Astrocyte (in vitro differentiated cells and primary cell): ENCODE results near the gene MT1HL1. TPM values are rescaled to one million over a fixed set of nuclear protein-coding genes. Genes with fewer than 3 reads are reported as not detected.

Experiments
- DNase-seq: peaks from one replicate; pipeline ENCODE4 v3.0.0-alpha.2; 2010; ENCODE audit warnings: low read depth
- FAIRE-seq: peaks from 2 replicates; lab custom pipeline; 2011; peaks lifted over from hg19 to GRCh38; lab: Jason Lieb, UNC
- H2AFZ ChIP-seq: 2 replicates; pipeline ENCODE4 v1.6.0; 2012; ENCODE audit warnings: low read depth, low read length, inconsistent platforms
- H3K27ac ChIP-seq: 2 replicates; pipeline ENCODE4 v1.5.1; 2011; ENCODE audit warnings: low read depth, low read length, inconsistent platforms
- H3K27me3 ChIP-seq: 2 replicates; pipeline ENCODE4 v1.6.0; 2011; ENCODE audit warnings: low read length, inconsistent platforms; ENCODE audit not compliant: insufficient read depth
- H3K36me3 ChIP-seq: 2 replicates; pipeline ENCODE4 v1.5.1; 2011; ENCODE audit warnings: low read length, inconsistent platforms; ENCODE audit not compliant: insufficient read depth
- H3K4me1 ChIP-seq: 2 replicates; pipeline ENCODE4 v1.5.1; 2011; ENCODE audit warnings: low read length, inconsistent platforms; ENCODE audit not compliant: insufficient read depth
- H3K4me2 ChIP-seq: 2 replicates; pipeline ENCODE4 v1.6.0; 2012; ENCODE audit warnings: low read length, inconsistent platforms
- H3K4me3 ChIP-seq: 2 replicates; pipeline ENCODE4 v1.5.1; 2011; ENCODE audit warnings: low read depth, mild to moderate bottlenecking, low read length, inconsistent platforms; ENCODE audit not compliant: insufficient read depth
- H3K79me2 ChIP-seq: 2 replicates; pipeline ENCODE4 v1.6.0; 2012; ENCODE audit warnings: mild to moderate bottlenecking, low read length, inconsistent platforms; ENCODE audit not compliant: insufficient read depth
- H3K9ac ChIP-seq: 2 replicates; pipeline ENCODE4 v1.6.0; 2012; ENCODE audit warnings: mild to moderate bottlenecking, low read length, inconsistent platforms
- H3K9me3 ChIP-seq: 2 replicates; pipeline ENCODE4 v1.5.1; 2012; ENCODE audit warnings: low read depth, mild to moderate bottlenecking, low read length, inconsistent platforms; ENCODE audit not compliant: insufficient read depth
- H4K20me1 ChIP-seq: 2 replicates; pipeline ENCODE4 v1.6.0; 2012; ENCODE audit warnings: low read length, inconsistent platforms; ENCODE audit not compliant: insufficient read depth
- H3K27ac Mint-ChIP-seq: one replicate; pipeline ENCODE4 v1.8.0; 2021; ENCODE audit warnings: mild to moderate bottlenecking, mixed read lengths; ENCODE audit not compliant: unreplicated experiment
- H3K27me3 Mint-ChIP-seq: one replicate; pipeline ENCODE4 v1.8.0; 2021; ENCODE audit warnings: low read depth, mixed read lengths; ENCODE audit not compliant: unreplicated experiment
- H3K36me3 Mint-ChIP-seq: one replicate; pipeline ENCODE4 v1.8.0; 2021; ENCODE audit warnings: low read depth, mixed read lengths; ENCODE audit not compliant: unreplicated experiment
- H3K4me1 Mint-ChIP-seq: one replicate; pipeline ENCODE4 v1.8.0; 2021; ENCODE audit warnings: low read depth, mixed read lengths; ENCODE audit not compliant: unreplicated experiment
- H3K4me3 Mint-ChIP-seq: one replicate; pipeline ENCODE4 v1.8.0; 2021; ENCODE audit warnings: mild to moderate bottlenecking, moderate library complexity, mixed read lengths; ENCODE audit not compliant: unreplicated experiment
- H3K9me3 Mint-ChIP-seq: one replicate; pipeline ENCODE4 v1.8.0; 2021; ENCODE audit warnings: mild to moderate bottlenecking, mixed read lengths; ENCODE audit not compliant: unreplicated experiment
- EZH2 ChIP-seq: IDR thresholded peaks from 2 replicates; pipeline ENCODE4 v1.6.1; 2012; ENCODE audit warnings: mild to moderate bottlenecking, low read length, inconsistent platforms; ENCODE audit not compliant: insufficient read depth
- total RNA-seq: library from RNA; stranded (reverse); gene quantifications from 2 replicates; pipeline ENCODE4 v1.2.1, GENCODE V29; 2021
- TF ChIP-seq, protein P1 (sequence below): IDR thresholded peaks from 2 replicates; pipeline ENCODE4 v1.5.1; 2011; ENCODE audit warnings: low read depth, mild to moderate bottlenecking, inconsistent platforms, low read length, moderate library complexity; ENCODE audit not compliant: insufficient read depth

The MT1HL1 gene
- total RNA-seq, 1 donor from 2014 or later, result not detected

DNA sequence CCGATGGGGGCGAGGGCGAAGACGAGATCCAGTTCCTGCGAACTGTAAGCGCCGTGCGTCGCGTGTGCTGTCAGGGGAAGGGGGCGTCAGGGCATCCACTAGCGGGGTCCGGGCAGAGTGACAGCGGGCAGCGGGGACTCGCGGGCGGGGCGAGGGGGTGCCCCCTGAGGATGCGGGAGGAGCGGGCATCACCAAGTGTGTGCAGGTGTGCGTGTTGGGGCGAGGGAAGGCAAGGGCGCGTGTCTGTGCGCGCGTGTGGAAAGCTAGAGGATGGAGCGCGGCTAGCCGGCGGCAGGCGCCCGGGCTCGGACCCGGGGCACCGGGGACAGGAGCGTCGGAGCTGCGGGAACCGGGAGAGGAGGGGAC, 38.3 kb upstream of the MT1HL1 start:
- TF ChIP-seq EZH2, result no peak
- TF ChIP-seq, protein P1, sequence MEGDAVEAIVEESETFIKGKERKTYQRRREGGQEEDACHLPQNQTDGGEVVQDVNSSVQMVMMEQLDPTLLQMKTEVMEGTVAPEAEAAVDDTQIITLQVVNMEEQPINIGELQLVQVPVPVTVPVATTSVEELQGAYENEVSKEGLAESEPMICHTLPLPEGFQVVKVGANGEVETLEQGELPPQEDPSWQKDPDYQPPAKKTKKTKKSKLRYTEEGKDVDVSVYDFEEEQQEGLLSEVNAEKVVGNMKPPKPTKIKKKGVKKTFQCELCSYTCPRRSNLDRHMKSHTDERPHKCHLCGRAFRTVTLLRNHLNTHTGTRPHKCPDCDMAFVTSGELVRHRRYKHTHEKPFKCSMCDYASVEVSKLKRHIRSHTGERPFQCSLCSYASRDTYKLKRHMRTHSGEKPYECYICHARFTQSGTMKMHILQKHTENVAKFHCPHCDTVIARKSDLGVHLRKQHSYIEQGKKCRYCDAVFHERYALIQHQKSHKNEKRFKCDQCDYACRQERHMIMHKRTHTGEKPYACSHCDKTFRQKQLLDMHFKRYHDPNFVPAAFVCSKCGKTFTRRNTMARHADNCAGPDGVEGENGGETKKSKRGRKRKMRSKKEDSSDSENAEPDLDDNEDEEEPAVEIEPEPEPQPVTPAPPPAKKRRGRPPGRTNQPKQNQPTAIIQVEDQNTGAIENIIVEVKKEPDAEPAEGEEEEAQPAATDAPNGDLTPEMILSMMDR, result no peak
- no peak for DNase-seq
- peak overlapping the region; percentile 77 for H3K4me3 Mint-ChIP-seq
- peak overlapping the region; percentile 55 for H3K4me2 ChIP-seq
- no peak overlapping the region for H3K4me3 ChIP-seq
- no peaks in the 10 kb centered on the region for H4K20me1 ChIP-seq
- peaks cover 4% of the 10 kb centered on the region for H3K4me1 Mint-ChIP-seq
- no peak for FAIRE-seq
- H3K9ac ChIP-seq, result no peak overlapping the region
- H3K27ac ChIP-seq, result no peak overlapping the region
- H3K79me2 ChIP-seq, result no peaks in the 10 kb centered on the region
- H3K9me3 ChIP-seq, result no peaks in the 10 kb centered on the region
- H3K36me3 ChIP-seq, result no peaks in the 10 kb centered on the region
- H3K27me3 Mint-ChIP-seq, result peaks cover 42% of the 10 kb centered on the region
- H2AFZ ChIP-seq, result no peak overlapping the region
- no peaks in the 10 kb centered on the region for H3K9me3 Mint-ChIP-seq
- no peaks in the 10 kb centered on the region for H3K4me1 ChIP-seq
- peaks cover 44% of the 10 kb centered on the region for H3K27me3 ChIP-seq
- no peaks in the 10 kb centered on the region for H3K36me3 Mint-ChIP-seq
- no peak overlapping the region for H3K27ac Mint-ChIP-seq

DNA sequence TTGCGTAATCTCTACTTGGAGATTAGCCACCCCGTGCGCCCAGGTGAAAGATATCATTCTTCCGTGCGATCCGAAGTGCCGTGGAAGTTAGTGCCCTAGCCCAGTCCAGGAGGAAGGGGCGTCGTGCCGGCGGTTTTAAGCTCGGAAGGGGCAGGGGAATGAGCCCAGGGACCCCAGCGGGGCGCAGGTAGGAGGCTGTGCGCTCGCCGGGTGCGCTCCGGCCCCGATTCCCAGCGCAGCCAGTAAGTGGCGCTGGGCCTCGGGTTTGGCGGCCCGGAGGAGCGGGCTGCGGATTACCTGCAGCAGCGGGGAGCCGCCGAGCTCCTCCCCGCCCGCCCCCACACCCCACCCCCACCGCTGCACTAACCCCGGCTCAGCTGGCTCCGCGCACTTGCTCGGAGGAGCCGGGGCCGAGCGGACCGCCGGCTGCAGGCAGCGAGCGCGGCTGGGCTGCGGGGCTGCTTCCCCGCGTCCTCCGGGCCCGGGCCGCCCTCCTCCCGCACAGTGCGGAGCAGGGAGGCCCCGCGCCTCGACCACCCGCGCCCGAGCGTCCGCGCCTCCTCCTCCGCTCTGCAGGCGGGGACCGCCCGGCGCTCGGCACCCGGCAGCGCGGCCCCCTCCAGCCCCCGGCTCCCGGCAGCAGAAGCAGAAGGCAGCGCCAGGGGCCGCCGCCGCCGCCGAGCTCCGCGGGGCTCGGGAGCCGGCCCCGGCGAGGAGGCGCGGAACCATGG, 37.7 kb upstream of the MT1HL1 start, which contains the start of gene RYR2:
Gene RYR2 (plus strand): TSS at position 390 of the 731 bp plus-strand sequence. CDS start 338 bp downstream, at position 728.
- Mint-ChIP-seq H3K9me3 (no peaks in the 10 kb centered on the region), H3K27ac (no peak within 1 kb of the TSS), H3K4me3 (peak within 1 kb of the TSS; percentile 83), H3K36me3 (no peaks in the 10 kb centered on the region), H3K4me1 (peaks cover 4% of the 10 kb centered on the region), H3K27me3 (peaks cover 42% of the 10 kb centered on the region)
- no peaks in the 10 kb centered on the region for H3K9me3 ChIP-seq
- no peak for FAIRE-seq
- H3K79me2 ChIP-seq, result no peaks in the 10 kb centered on the region
- peaks cover 44% of the 10 kb centered on the region for H3K27me3 ChIP-seq
- no peak within 1 kb of the TSS for H3K9ac ChIP-seq
- peak within 1 kb of the TSS; percentile 52 for H2AFZ ChIP-seq
- H3K4me1 ChIP-seq, result no peaks in the 10 kb centered on the region
- H4K20me1 ChIP-seq, result no peaks in the 10 kb centered on the region
- H3K36me3 ChIP-seq, result no peaks in the 10 kb centered on the region
- no peak within 1 kb of the TSS for H3K27ac ChIP-seq
- no peak for DNase-seq
- peak within 1 kb of the TSS; percentile 55 for H3K4me2 ChIP-seq
- no peak within 1 kb of the TSS for H3K4me3 ChIP-seq
- TF ChIP-seq EZH2, result no peak
- TF ChIP-seq, protein P1, result no peak

DNA sequence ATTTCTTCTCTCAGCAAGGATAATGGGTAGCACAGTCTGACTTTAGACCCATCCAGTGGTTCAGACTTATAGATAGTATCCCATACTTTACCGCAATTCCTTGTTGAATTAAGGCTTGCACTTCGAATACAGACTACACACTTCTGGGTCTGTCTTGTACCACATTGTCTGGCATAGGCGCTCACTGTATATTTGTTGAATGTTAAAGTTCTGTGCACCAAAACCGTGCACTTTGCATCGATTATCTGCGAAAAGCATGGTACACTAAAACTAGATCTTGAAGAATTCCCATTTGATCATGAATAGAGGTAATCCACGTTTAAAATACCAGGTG, 37.2 kb upstream of the MT1HL1 start:
- no peak for FAIRE-seq
- no peak for TF ChIP-seq EZH2
- TF ChIP-seq, protein P1, result no peak
- no peaks in the 10 kb centered on the region for H3K79me2 ChIP-seq
- no peaks in the 10 kb centered on the region for H4K20me1 ChIP-seq
- no peak overlapping the region for H3K9ac ChIP-seq
- H3K4me3 ChIP-seq, result no peak overlapping the region
- Mint-ChIP-seq H3K9me3 (no peaks in the 10 kb centered on the region), H3K4me1 (peaks cover 4% of the 10 kb centered on the region), H3K27ac (no peak overlapping the region), H3K36me3 (no peaks in the 10 kb centered on the region), H3K27me3 (peaks cover 42% of the 10 kb centered on the region), H3K4me3 (peak overlapping the region; percentile 83)
- no peaks in the 10 kb centered on the region for H3K36me3 ChIP-seq
- no peaks in the 10 kb centered on the region for H3K4me1 ChIP-seq
- H3K27me3 ChIP-seq, result peaks cover 44% of the 10 kb centered on the region
- no peak overlapping the region for H2AFZ ChIP-seq
- peak overlapping the region; percentile 50 for H3K4me2 ChIP-seq
- no peaks in the 10 kb centered on the region for H3K9me3 ChIP-seq
- no peak overlapping the region for H3K27ac ChIP-seq
- DNase-seq, result no peak
